ENCODE results near the gene RAB31. TPM values are rescaled to one million over a fixed set of nuclear protein-coding genes. Genes with fewer than 3 reads are reported as not detected.

The RAB31 gene
- total RNA-seq: 100 to 1,000 TPM in 1 of 2 donors, 10 to 100 TPM in 1; 75.9 to 110 TPM
- 81.5 TPM for polyA plus RNA-seq (ENCODE audit: insufficient read depth, low read depth, low replicate concordance)
- long read RNA-seq, donor 1, full-length matches to known transcripts: 19 of 19 reads
- long read RNA-seq, donor 1, partial matches to known transcripts: 0 of 19 reads
- long read RNA-seq, donor 1, other reads (novel, unspliced or antisense): 0 of 19 reads
- long read RNA-seq, donor 2, full-length matches to known transcripts: 6 of 6 reads
- long read RNA-seq, donor 2, partial matches to known transcripts: 0 of 6 reads
- long read RNA-seq, donor 2, other reads (novel, unspliced or antisense): 0 of 6 reads

- peak within 1 kb of the TSS; percentile 94 to 95 for H3K4me3 ChIP-seq
- peaks cover 2% of the 10 kb centered on the region for H3K4me1 ChIP-seq
- no peaks in the 10 kb centered on the region for H3K27me3 ChIP-seq
- H3K27ac ChIP-seq: peak within 1 kb of the TSS; percentile 94
- 0% methylated on average over 13 of the region's 59 CpGs; no CpG with 5 or more reads in 1 of the 2 donors for WGBS, 2 donors
- no peaks in the 10 kb centered on the region for H3K9me3 ChIP-seq
- TF ChIP-seq, protein P1, sequence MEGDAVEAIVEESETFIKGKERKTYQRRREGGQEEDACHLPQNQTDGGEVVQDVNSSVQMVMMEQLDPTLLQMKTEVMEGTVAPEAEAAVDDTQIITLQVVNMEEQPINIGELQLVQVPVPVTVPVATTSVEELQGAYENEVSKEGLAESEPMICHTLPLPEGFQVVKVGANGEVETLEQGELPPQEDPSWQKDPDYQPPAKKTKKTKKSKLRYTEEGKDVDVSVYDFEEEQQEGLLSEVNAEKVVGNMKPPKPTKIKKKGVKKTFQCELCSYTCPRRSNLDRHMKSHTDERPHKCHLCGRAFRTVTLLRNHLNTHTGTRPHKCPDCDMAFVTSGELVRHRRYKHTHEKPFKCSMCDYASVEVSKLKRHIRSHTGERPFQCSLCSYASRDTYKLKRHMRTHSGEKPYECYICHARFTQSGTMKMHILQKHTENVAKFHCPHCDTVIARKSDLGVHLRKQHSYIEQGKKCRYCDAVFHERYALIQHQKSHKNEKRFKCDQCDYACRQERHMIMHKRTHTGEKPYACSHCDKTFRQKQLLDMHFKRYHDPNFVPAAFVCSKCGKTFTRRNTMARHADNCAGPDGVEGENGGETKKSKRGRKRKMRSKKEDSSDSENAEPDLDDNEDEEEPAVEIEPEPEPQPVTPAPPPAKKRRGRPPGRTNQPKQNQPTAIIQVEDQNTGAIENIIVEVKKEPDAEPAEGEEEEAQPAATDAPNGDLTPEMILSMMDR (IDR thresholded peaks at IDR 0.05): no peak
- intact Hi-C loops (cut with DNase I; ENCODE audit: low total_unique reads): no loop called here
- peak; percentile 78 for DNase-seq
- no peaks in the 10 kb centered on the region for H3K36me3 ChIP-seq (ENCODE audit: low read depth, missing control alignments)
Observed at GRCh38 chr18:9708057-9708433, at the start of gene RAB31. RAB31 (plus strand) TSS chr18:9708301; CDS start chr18:9708406, 105 bp downstream.

DNA sequence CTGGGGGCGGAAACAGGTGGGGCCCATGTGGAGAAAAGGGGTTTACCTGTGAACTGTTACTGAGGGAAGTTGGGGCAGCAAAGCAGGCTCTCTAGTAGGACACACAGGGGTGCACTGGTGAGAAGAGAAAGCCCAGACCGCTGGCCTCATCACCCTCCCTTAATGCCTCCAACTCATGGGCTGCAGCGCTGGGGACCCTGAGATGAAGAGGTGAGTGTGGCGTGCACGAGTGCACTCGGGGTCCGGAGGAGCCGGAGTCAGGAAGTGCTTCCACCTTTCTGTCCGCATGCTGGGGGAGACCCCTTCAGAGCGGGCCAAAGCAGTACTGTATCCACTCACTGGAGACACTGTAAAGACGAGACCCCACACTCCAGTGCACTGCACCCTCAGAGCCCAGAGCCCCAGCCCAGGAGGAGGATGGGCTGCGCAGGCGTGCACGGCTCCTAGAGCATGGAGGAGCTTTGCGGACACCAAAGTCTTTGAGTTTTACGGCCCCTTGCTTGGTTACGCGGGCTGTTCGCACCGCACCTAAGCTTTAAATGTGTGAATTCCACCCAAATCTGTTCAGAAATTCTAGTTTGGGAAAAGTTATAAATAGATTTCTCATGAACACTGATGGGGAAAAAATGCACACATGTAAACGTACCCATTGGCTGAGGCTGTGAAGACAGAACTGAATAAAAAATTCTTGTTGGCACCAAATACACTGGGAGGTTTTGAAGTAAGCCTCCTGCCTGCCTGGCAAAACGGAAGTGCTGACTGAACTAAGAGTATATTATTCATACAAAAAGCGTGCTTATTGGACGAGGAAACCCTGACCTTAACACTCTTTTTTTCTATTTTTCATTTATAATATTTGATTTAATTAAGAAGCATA, 48.4 kb upstream of the RAB31 start:
- Histone ChIP-seq H3K27ac (no peak overlapping the region), H3K4me3 (peak overlapping the region in 1 of 2 donors; percentile 30), H3K9me3 (no peaks in the 10 kb centered on the region), H3K27me3 (no peaks in the 10 kb centered on the region), H3K4me1 (no peaks in the 10 kb centered on the region), H3K36me3 (ENCODE audit: low read depth, missing control alignments) (no peaks in the 10 kb centered on the region)
- TF ChIP-seq, protein P1 (IDR thresholded peaks at IDR 0.05): no peak
- no peak for TF ChIP-seq POLR2A (IDR thresholded peaks at IDR 0.05)
- 33 to 75% methylated on average over 16 to 24 of the region's 24 CpGs for WGBS, 2 donors
- no peak for DNase-seq
- intact Hi-C loops (cut with DNase I; ENCODE audit: low total_unique reads): no loop called here

DNA sequence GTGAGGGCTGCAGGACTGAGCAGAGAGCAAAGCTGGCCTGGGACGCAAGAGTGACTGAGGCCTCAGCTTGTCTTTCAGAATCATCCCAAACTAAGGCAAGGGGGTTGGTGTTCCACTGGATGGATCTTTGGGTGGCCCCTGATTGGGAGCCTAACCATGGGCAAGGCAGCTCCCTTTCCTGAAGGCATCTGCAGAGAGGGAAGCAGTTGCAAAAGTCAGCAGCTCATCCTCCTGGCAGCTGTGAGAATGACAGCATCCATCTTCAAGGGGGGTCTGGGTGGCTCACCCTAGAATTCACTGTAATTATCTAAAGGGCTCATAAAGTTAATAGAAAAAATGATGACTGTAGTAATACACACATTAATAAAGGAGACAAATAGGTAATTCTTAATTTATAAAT, 46.5 kb upstream of the RAB31 start:
- H3K36me3 ChIP-seq (ENCODE audit: low read depth, missing control alignments): no peaks in the 10 kb centered on the region
- intact Hi-C loops (cut with DNase I; ENCODE audit: low total_unique reads): no loop called here
- H3K27ac ChIP-seq: no peak overlapping the region
- H3K9me3 ChIP-seq: no peaks in the 10 kb centered on the region
- no peak for DNase-seq
- H3K4me1 ChIP-seq: no peaks in the 10 kb centered on the region
- no peaks in the 10 kb centered on the region for H3K27me3 ChIP-seq
- TF ChIP-seq, protein P1 (IDR thresholded peaks at IDR 0.05): no peak
- TF ChIP-seq POLR2A (IDR thresholded peaks at IDR 0.05): no peak
- WGBS, 2 donors: 93% methylated on average over 1 of the region's 1 CpG
- H3K4me3 ChIP-seq: no peak overlapping the region

DNA sequence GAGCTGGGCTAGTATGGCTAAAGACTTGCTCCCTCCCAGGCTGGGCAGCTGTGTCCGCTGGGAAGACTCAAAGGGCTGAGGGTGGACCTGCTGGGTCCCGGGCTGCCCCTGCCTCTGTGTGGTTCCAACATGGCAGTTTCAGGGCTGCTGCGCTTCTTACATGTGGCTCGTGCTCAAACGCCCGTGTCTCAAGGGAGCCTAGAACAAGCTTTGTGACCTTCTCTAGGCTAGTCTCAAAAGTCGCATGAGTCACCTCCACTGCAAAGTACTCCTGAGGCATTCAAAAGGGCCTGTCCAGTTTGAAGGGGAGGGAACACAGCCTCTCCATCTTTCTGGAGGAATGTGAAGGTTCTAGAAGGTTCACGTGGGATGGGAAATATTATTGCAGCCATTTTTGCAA, 44.7 kb upstream of the RAB31 start:
- TF ChIP-seq POLR2A (IDR thresholded peaks at IDR 0.05): no peak
- TF ChIP-seq, protein P1 (IDR thresholded peaks at IDR 0.05): no peak
- WGBS, 2 donors: 84 to 92% methylated on average over 7 to 8 of the region's 8 CpGs
- no peaks in the 10 kb centered on the region for H3K4me1 ChIP-seq
- no peaks in the 10 kb centered on the region for H3K9me3 ChIP-seq
- no peak overlapping the region for H3K4me3 ChIP-seq
- H3K27me3 ChIP-seq: no peaks in the 10 kb centered on the region
- intact Hi-C loops (cut with DNase I; ENCODE audit: low total_unique reads): no loop called here
- no peaks in the 10 kb centered on the region for H3K36me3 ChIP-seq (ENCODE audit: low read depth, missing control alignments)
- no peak overlapping the region for H3K27ac ChIP-seq
- no peak for DNase-seq

All from testis (tissue), 5 donors.